Measurements from ENCODE around the gene TSC22D4.

The TSC22D4 gene

GRCh38 chr7:100509231-100509630, 30.2 kb upstream of the TSC22D4 start:
- no peak for TF ChIP-seq SIN3A (IDR thresholded peaks at IDR 0.05; ENCODE audit: borderline replicate concordance, insufficient read depth, low read length)
- peak; percentile 81 for TF ChIP-seq FOXP2 (optimal IDR thresholded peaks at IDR 0.05; ENCODE audit: borderline replicate concordance, extremely low read depth, extremely low read length, insufficient read depth)

GRCh38 chr7:100506356-100506923, 27.4 kb upstream of the TSC22D4 start:
- TF ChIP-seq REST (IDR thresholded peaks at IDR 0.05; ENCODE audit: insufficient read depth in 1 of 2, low read depth in 2 of 2, low read length in 2 of 2) (no peak), SIN3A (IDR thresholded peaks at IDR 0.05; ENCODE audit: borderline replicate concordance, insufficient read depth, low read length) (no peak), FOXP2 (optimal IDR thresholded peaks at IDR 0.05; ENCODE audit: borderline replicate concordance, extremely low read depth, extremely low read length, insufficient read depth) (no peak), POLR2AphosphoS5 (IDR thresholded peaks at IDR 0.05; ENCODE audit: low read depth, low read length) (no peak), TAF1 (IDR thresholded peaks at IDR 0.05; ENCODE audit: borderline replicate concordance, insufficient read depth, low read length) (no peak)

GRCh38 chr7:100504887-100505611, 26.0 kb upstream of the TSC22D4 start:
- no peak for TF ChIP-seq SIN3A (IDR thresholded peaks at IDR 0.05; ENCODE audit: borderline replicate concordance, insufficient read depth, low read length)
- TF ChIP-seq FOXP2 (optimal IDR thresholded peaks at IDR 0.05; ENCODE audit: borderline replicate concordance, extremely low read depth, extremely low read length, insufficient read depth): no peak
- TF ChIP-seq TAF1 (IDR thresholded peaks at IDR 0.05; ENCODE audit: borderline replicate concordance, insufficient read depth, low read length): no peak
- no peak for TF ChIP-seq POLR2AphosphoS5 (IDR thresholded peaks at IDR 0.05; ENCODE audit: low read depth, low read length)
- no peak for TF ChIP-seq REST (IDR thresholded peaks at IDR 0.05; ENCODE audit: insufficient read depth in 1 of 2, low read depth in 2 of 2, low read length in 2 of 2)

- TF ChIP-seq FOXP2 (optimal IDR thresholded peaks at IDR 0.05; ENCODE audit: borderline replicate concordance, extremely low read depth, extremely low read length, insufficient read depth) (no peak), REST (IDR thresholded peaks at IDR 0.05; ENCODE audit: insufficient read depth in 1 of 2, low read depth in 2 of 2, low read length in 2 of 2) (no peak), POLR2AphosphoS5 (IDR thresholded peaks at IDR 0.05; ENCODE audit: low read depth, low read length) (no peak), SIN3A (IDR thresholded peaks at IDR 0.05; ENCODE audit: borderline replicate concordance, insufficient read depth, low read length) (no peak), TAF1 (IDR thresholded peaks at IDR 0.05; ENCODE audit: borderline replicate concordance, insufficient read depth, low read length) (no peak)
These were observed 17.5 kb upstream of the TSC22D4 start for GRCh38 chr7:100496509-100496908.

GRCh38 chr7:100493476-100494264, 14.7 kb upstream of the TSC22D4 start:
- no peak for TF ChIP-seq FOXP2 (optimal IDR thresholded peaks at IDR 0.05; ENCODE audit: borderline replicate concordance, extremely low read depth, extremely low read length, insufficient read depth)
- TF ChIP-seq TAF1 (IDR thresholded peaks at IDR 0.05; ENCODE audit: borderline replicate concordance, insufficient read depth, low read length): no peak
- no peak for TF ChIP-seq SIN3A (IDR thresholded peaks at IDR 0.05; ENCODE audit: borderline replicate concordance, insufficient read depth, low read length)
